Transverse colon (tissue), 4 donors: ENCODE data around the gene TRABD2B.

Experiments
- CTCF ChIP-seq, 5 experiments: fragments of 200-600 bp in 3 of 5; fragments of 450-650 bp in 2 of 5; sonication (generic) in 3 of 5; IDR thresholded peaks; 1 replicate in 2 of 5; 2 replicates in 3 of 5; pipeline ENCODE4 v1.5.1; 2016 to 2017; ENCODE audit warnings: antibody characterized with exemption in 5 of 5, inconsistent platforms in 3 of 5, mild to moderate bottlenecking in 2 of 5, moderate library complexity in 1 of 5
- EP300 ChIP-seq: sonication (generic); formaldehyde crosslinking; IDR thresholded peaks from one replicate; pipeline ENCODE4 v1.6.1; 2017; ENCODE audit warnings: antibody characterized with exemption, low read depth
- POLR2A ChIP-seq: fragments of 450-650 bp; IDR thresholded peaks from one replicate; pipeline ENCODE4 v1.6.1; 2016; ENCODE audit warnings: antibody characterized with exemption, mild to moderate bottlenecking, moderate library complexity
- POLR2AphosphoS5 ChIP-seq, 3 donors: sonication (generic); formaldehyde crosslinking; IDR thresholded peaks; one replicate each; pipeline ENCODE4 v1.6.1; 2016; ENCODE audit warnings: antibody characterized with exemption in 3 of 3

DNA sequence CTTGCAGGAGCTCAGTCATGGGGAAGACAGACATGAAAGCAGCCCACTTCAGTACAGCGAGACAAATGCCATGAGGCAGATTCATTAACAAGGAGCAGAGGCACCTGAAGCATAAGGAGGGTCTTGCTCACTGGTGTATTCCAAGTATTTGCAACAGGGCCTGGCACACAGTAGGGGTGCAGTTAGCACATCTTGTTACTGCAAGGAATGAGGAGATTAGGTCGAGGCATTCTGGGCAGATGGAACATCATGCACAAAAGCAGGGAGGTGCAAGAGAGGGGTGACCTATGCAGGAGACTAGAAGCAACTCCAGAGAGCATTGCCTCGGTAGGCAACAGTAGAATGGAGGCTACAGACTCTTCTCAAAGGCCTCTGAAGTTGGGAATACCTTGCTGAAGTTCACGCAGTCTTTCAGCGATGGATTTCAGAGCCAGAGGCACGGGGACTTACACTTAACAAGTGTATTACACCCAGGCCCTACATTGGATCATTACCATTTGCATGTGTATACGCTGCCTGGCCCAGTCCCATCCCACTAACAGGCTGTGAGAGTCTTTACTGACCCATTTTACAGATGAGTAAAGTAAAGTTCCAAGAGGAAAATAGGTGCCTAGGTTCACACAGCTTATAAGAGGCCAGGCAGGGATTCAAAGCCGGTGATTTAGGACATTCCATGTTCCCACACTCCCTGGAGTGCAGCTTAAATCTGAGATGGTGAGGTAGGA lies 82.1 kb downstream of the TRABD2B start:
- TF ChIP-seq POLR2A (no peak), CTCF (IDR thresholded peaks at IDR 0.05) (no peak), POLR2AphosphoS5 (IDR thresholded peaks at IDR 0.05) (no peak), EP300 (no peak)
